Adrenal gland (tissue), 12 donors: ENCODE data around the gene TOMM20. TPM values are rescaled to one million over a fixed set of nuclear protein-coding genes. Genes with fewer than 3 reads are reported as not detected.

Source experiments
- DNase-seq, 7 donors: peaks; one replicate each; pipeline ENCODE4 v3.0.0-alpha.2; 2019 to 2020
- H3K27ac ChIP-seq, 5 donors: fragments of 200-600 bp; sonication (generic) in 4 of 5; 1 replicate in 3 of 5; 2 replicates in 2 of 5; pipeline versions ENCODE4 v1.5.1 to v1.8.0; 2016 to 2020; ENCODE audit warnings: mild to moderate bottlenecking in 1 of 5
- H3K27me3 ChIP-seq: fragments of 200-600 bp; 2 replicates; pipeline ENCODE4 v1.8.0; 2021
- H3K36me3 ChIP-seq, 2 donors: fragments of 200-600 bp; replicated peaks in 1 of 2; 1 replicate in 1 of 2; 2 replicates in 1 of 2; pipeline versions ENCODE4 v1.5.1 to v1.8.0; 2018 to 2022
- H3K4me1 ChIP-seq, 2 donors: fragments of 200-600 bp; replicated peaks in 1 of 2; 1 replicate in 1 of 2; 2 replicates in 1 of 2; pipeline versions ENCODE4 v1.5.1 to v1.8.0; 2018 to 2021
- H3K4me3 ChIP-seq, 4 donors: fragments of 200-600 bp; sonication (generic) in 3 of 4; one replicate each; pipeline ENCODE4 v1.5.1; 2016 to 2018
- H3K9me3 ChIP-seq, 3 donors: fragments of 200-600 bp; sonication (generic) in 1 of 3; replicated peaks in 1 of 3; 1 replicate in 2 of 3; 2 replicates in 1 of 3; pipeline versions ENCODE4 v1.5.1 to v1.8.0; 2016 to 2021
- CTCF ChIP-seq, 6 experiments: fragments of 450-650 bp in 4 of 6; fragments of 200-600 bp in 2 of 6; sonication (generic) in 1 of 6; IDR thresholded peaks; 1 replicate in 5 of 6; 2 replicates in 1 of 6; pipeline versions ENCODE4 v1.5.1 to v1.8.0; 2016 to 2021; ENCODE audit warnings: antibody characterized with exemption in 6 of 6, mild to moderate bottlenecking in 2 of 6, moderate library complexity in 1 of 6
- POLR2A ChIP-seq, 2 donors: fragments of 450-650 bp; IDR thresholded peaks; one replicate each; pipeline ENCODE4 v1.6.1; 2017; ENCODE audit warnings: antibody characterized with exemption in 2 of 2, mild to moderate bottlenecking in 2 of 2, moderate library complexity in 1 of 2
- WGBS, 4 donors: extraction: QIAGEN DNeasy Blood & Tissue Kit in 2 of 4; methylation state at CpG; one replicate each; pipeline versions ENCODE4 v1.1.5 to v1.1.7; 2013 to 2017; 5-methylcytosine and 5-hydroxymethylcytosine counted together
- intact Hi-C, 2 donors: fragments of 100-400 bp; cut with DNase I; formaldehyde crosslinking; loops; one replicate each; pipeline versions ENCODE4 v1.14.1 to v1.15.0; 2022 to 2023
- polyA plus RNA-seq, 3 donors: library from polyadenylated mRNA; stranded (reverse); fragments of 200-250 nt in 2 of 3; fragments of 350-450 nt in 1 of 3; fragmentation: Illumina TruSeq in 1 of 3; extraction: RNeasy Lipid Tissue Mini Kit (QIAGEN cat#74804) in 1 of 3; gene quantifications; one replicate each; pipeline ENCODE4 v1.2.3, GENCODE V29; 2013 to 2014
- total RNA-seq, 9 donors: library from RNA; depleted of rRNA in 4 of 9; stranded (reverse); fragments of >200 nt in 4 of 9; fragments of 120-200 nt in 1 of 9; fragmentation: NEBNext Ultra II Directional in 1 of 9; extraction: Animal tissue kit (Norgen Biotek cat#: 25700) in 1 of 9; gene quantifications; one replicate each; pipeline versions ENCODE4 v1.1.0 to v1.2.4, GENCODE V29; 2013 to 2023
- donor health status: healthy with polysubstance abuse.
- donor health status: Bipolar disorder and iron deficiency.
- donor health status: DM: yes; HTN: yes; CAD: no.
- donor health status: DM: no; HTN: no; CAD: no.
- donor health status: DM: no; HTN: no; CAD: no.
- donor health status: DM: yes; HTN: yes; CAD: no.

TOMM20 gene
- total and polyA plus RNA-seq, 12 donors, result 61.7 to 144 (median 106) TPM

GRCh38 chr1:235068158-235069121 is 60.2 kb downstream of the TOMM20 start:
- Histone ChIP-seq H3K9me3 (no peaks in the 10 kb centered on the region), H3K4me3 (no peak overlapping the region), H3K27ac (peak overlapping the region in 2 of 5 donors; percentile 74 to 79), H3K36me3 (no peaks in the 10 kb centered on the region), H3K27me3 (no peaks in the 10 kb centered on the region), H3K4me1 (peaks cover 15% of the 10 kb centered on the region in 2 donors)
- peak in 3 of 7 donors; percentile 32 to 34 (median 34) for DNase-seq
- TF ChIP-seq CTCF (IDR thresholded peaks at IDR 0.05) (no peak), POLR2A (IDR thresholded peaks at IDR 0.05) (no peak)
- intact Hi-C loops, result loop anchor here in 1 of 2 donors (10.0 kb wide), 1 partner anchor 64 kb away; no protein-coding TSS in a partner anchor
- WGBS, 4 donors, result 66 to 76% (median 72%) methylated on average over 19 of the region's 19 CpGs

- WGBS, 4 donors, result 41 to 53% (median 48%) methylated on average over 6 to 12 of the region's 12 CpGs
- DNase-seq, result peak; percentile 79 to 89 (median 84)
- Histone ChIP-seq H3K36me3 (no peaks in the 10 kb centered on the region), H3K4me1 (peaks cover 15 to 22% of the 10 kb centered on the region in 2 donors), H3K9me3 (no peaks in the 10 kb centered on the region), H3K27me3 (no peaks in the 10 kb centered on the region), H3K4me3 (no peak overlapping the region), H3K27ac (peak overlapping the region in 3 of 5 donors; percentile 11 to 79 (median 74))
- TF ChIP-seq CTCF (IDR thresholded peaks at IDR 0.05), result no peak
- TF ChIP-seq POLR2A (IDR thresholded peaks at IDR 0.05), result no peak
- intact Hi-C loops, result loop anchor here in 1 of 2 donors (10.0 kb wide), 1 partner anchor 63 kb away; no protein-coding TSS in a partner anchor
These were observed 61.1 kb downstream of the TOMM20 start for GRCh38 chr1:235067396-235068157.

- no peaks in the 10 kb centered on the region for H3K36me3 ChIP-seq
- H3K27ac ChIP-seq, result peak overlapping the region in 2 of 5 donors; percentile 38 to 65
- H3K27me3 ChIP-seq, result no peaks in the 10 kb centered on the region
- no peak for TF ChIP-seq POLR2A (IDR thresholded peaks at IDR 0.05)
- peak in 1 of 7 donors; percentile 19 for DNase-seq
- H3K4me3 ChIP-seq, result no peak overlapping the region
- no peaks in the 10 kb centered on the region for H3K9me3 ChIP-seq
- peaks cover 8 to 21% of the 10 kb centered on the region in 2 donors for H3K4me1 ChIP-seq
- 54 to 70% (median 60%) methylated on average over 9 of the region's 9 CpGs for WGBS, 4 donors
- intact Hi-C loops, result loop anchor here in 1 of 2 donors (10.0 kb wide), 1 partner anchor 58 kb away; no protein-coding TSS in a partner anchor
These were observed 65.4 kb downstream of the TOMM20 start for GRCh38 chr1:235063068-235063765.

GRCh38 chr1:235060607-235061470 is 67.8 kb downstream of the TOMM20 start:
- no peaks in the 10 kb centered on the region for H3K36me3 ChIP-seq
- intact Hi-C loops, result loop anchor here in 1 of 2 donors (10.0 kb wide), 1 partner anchor 56 kb away; no protein-coding TSS in a partner anchor
- H3K27ac ChIP-seq, result no peak overlapping the region
- DNase-seq, result no peak
- no peak overlapping the region for H3K4me3 ChIP-seq
- WGBS, 4 donors, result 62 to 80% (median 68%) methylated on average over 5 to 7 of the region's 7 CpGs
- H3K4me1 ChIP-seq, result peaks cover 0 to 10% of the 10 kb centered on the region in 2 donors
- H3K9me3 ChIP-seq, result no peaks in the 10 kb centered on the region
- TF ChIP-seq POLR2A (IDR thresholded peaks at IDR 0.05) (no peak), CTCF (IDR thresholded peaks at IDR 0.05) (no peak)
- H3K27me3 ChIP-seq, result no peaks in the 10 kb centered on the region
